ENCODE measurements around the gene CCL16.
A peak's percentile ranks its signal among the peaks of the same experiment; 100 is the strongest.
"Not testable (repeated sequence)": the region's sequence is repeated elsewhere in the genome, so short reads cannot be mapped to it uniquely, and the experiment has no call there.

CCL16 gene, protein sequence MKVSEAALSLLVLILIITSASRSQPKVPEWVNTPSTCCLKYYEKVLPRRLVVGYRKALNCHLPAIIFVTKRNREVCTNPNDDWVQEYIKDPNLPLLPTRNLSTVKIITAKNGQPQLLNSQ

GRCh38 chr17:35981246-35981645 is at the start of gene CCL16:
TSS of gene CCL16 (minus strand) at chr17:35981497. CDS start at chr17:35981420, 77 bp downstream.
- DNase-seq, result no peak

DNA sequence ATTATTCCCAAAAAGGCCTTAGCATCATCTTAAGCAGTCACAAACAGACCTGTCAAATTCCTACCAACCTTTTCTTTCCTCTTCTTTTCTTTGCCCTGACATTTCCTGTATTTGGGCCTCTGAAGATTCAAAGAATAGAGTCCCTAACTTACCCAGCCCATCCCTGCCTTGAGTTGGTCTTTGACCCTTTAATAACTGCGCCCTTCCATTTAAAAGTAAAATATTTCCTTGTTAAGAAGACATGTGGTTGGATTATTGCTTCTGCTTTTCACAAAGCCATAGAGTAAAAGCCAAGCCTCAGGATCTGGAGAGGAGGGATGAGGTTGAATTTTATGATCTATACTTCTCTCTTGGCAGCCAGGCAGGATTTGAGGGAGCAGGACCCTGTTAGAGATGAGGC is 49.7 kb upstream of the CCL16 start:
- no peak for DNase-seq

DNA sequence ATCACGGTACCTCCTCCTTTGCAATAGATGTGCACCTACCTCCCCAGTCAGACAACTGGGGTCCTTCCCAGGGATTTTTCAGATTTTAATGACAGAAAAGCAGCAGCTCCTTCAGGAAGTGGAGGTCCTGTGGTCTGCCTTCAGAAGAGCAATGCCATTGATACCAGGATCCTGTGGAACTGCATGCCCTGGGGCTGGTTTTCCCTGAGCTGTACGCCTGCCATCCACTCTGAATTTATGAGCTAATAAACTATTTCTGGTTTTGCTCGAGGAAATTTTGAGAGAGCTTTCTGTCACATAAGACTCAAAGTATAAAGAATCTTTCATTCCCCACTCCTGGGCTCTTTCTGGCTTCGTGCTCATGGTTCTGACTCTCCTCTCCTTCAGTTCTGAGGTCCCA is 46.5 kb upstream of the CCL16 start:
- no peak for DNase-seq

DNA sequence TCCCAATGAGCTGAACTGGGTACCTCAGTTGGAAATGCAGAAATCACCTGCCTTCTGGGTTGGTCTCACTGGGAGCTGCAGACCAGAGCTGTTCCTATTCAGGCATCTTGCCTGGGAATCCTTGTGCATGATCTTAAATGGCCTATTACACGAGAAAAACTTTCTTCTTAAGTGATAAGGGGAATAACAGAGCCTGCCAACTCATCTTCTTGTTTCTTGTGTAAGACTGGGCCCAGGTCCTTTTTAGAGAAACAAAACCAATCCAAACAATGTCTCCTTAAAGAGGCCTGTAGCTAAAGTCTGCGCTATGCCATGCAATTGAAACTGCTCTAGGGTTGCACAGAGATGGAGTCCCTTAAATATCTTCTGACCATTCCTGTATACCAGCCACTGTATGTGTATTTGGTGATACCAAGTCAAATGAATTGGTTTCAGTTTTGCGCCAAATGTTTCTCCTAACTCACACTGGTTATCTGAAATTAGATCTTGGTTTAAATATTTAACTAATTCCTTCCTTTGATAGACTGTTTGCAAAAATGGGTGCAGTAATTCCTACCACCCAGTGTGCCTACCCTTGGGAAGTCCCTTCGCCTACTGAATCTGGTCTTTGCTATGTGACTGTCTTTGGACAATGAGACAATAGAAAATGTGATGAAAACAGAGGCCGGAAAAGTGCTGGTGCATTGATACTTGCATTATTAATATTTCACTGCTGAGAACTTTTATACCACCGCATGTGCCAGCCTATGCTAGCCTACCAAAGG is 43.0 kb upstream of the CCL16 start:
- no peak for DNase-seq

- DNase-seq, result no peak
Observed at GRCh38 chr17:36019423-36019822, 38.1 kb upstream of the CCL16 start.

DNA sequence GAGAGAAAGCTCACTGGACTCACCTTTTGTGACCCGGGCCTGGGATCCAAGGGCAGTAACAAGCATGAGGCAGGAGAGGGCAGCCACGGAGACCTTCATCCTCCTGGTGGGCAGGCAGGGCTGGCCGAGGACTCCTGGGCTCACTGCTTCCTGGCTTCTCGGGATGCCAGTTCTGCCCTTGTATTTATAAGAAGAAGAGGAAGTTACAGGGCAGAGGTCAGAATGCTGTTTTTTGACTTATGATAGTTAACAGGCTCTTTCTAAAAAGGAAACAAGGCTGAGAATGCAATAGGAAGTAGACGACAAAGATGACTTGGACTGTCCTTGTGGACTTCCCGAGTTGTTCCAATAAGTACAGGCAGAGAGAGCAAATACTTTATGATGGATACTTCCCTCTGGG is 36.5 kb upstream of the CCL16 start, which contains the start of gene CCL23:
CCL23 (minus strand) TSS at position 174 of the 400 bp plus-strand sequence; CDS start at position 99, 75 bp downstream.
- DNase-seq, result no peak

DNA sequence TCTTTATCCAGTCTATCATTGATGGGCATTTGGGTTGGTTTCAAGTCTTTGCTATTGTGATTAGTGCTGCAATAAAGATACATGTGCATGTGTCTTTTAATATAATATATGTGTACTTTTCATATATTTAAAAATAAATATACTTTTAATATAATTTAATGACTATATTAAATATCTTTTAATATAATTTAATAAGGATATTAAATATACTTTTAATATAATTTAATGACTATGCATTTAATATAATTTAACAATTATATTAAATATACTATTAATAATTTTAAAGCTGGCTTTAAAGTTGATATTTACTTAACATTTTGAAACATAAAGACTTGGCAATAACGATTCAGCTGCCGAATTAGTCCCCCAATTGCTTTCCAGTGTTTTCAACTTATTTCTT is 35.3 kb upstream of the CCL16 start:
- DNase-seq, result no peak

GRCh38 chr17:36015895-36016294 is 34.6 kb upstream of the CCL16 start:
- DNase-seq, result not testable (repeated sequence)

- DNase-seq, result no peak
Observed at GRCh38 chr17:36014946-36015345, 33.6 kb upstream of the CCL16 start.

DNA sequence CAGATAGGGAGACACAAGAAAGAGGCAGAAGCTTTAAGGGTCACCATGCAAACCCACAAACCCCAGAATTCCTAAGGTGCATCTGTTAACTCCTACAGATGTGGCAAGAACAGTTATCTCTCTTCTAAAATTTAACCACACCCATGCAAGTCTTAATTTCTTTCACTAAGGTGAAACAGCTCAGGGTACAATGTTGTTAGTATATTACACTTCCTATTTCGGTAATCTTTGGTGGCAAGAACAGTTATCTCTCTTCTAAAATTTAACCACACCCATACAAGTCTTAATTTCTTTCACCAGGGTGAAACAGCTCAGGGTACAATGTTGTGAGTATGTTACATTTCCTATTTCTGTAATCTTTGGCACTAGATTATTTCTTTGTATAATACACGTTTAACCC is 29.9 kb upstream of the CCL16 start:
- no peak for DNase-seq

GRCh38 chr17:36008998-36009665 is 27.8 kb upstream of the CCL16 start:
- DNase-seq, result peak; percentile 22

DNA sequence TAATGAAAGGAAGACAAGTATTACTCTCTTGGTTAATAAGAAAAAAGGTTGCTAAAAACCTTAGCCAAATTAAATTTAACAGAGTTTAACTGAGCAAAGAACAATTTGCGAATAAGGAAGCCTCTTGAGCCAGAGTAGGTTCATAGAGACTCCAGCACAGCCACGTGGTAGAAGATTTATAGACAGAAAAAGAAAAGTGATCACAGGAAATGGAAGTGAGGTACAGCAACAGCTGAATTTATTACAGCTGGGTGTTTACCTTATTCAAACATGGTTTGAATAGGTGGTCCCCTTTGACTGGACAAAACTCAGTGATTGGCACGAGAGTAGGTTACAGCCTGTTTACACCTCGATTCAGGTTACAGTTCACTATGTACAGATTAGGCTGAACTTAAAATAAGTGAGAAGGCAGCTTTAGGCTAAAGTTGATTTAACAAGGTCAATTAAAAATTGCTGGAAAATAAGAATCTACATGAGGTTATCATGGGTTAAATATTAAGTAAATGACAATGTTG is 23.4 kb upstream of the CCL16 start:
- DNase-seq, result no peak

- DNase-seq, result no peak
Observed at GRCh38 chr17:36002631-36003030, 21.3 kb upstream of the CCL16 start.

DNA sequence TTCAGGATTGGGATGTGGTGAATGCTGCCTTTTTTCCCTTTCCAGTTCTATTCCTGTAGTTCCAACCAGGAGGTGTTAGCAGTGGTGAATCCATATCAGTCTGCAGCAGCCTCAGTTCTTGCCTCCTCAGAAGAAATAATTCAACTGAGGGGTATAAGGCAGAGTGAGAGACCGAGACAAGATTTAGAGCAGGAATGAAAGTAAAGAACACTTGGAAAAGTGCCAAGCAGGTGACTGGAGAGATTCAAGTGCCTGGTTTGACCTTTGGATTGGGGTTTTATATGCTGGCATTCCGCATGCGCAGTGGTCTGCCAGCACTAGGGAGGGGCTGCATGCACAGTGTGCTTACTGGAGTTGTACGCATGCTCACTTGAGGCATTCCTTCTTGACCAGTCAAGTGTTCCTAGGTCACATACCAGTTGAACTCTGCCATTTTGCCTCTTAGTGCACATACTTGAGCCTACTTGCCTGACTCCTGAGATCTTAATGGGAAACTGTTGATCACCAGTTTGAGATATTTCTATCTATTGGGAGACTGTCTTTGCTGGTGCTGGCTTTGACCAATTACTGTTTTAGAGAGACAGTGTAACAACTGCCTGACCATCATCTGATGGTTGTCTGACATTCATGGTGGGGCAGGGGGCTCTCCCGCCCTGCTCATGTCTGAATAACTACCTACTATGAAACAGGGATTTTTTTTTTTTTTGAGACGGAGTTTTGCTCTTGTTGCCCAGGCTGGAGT is 20.7 kb upstream of the CCL16 start:
- DNase-seq, result no peak

DNA sequence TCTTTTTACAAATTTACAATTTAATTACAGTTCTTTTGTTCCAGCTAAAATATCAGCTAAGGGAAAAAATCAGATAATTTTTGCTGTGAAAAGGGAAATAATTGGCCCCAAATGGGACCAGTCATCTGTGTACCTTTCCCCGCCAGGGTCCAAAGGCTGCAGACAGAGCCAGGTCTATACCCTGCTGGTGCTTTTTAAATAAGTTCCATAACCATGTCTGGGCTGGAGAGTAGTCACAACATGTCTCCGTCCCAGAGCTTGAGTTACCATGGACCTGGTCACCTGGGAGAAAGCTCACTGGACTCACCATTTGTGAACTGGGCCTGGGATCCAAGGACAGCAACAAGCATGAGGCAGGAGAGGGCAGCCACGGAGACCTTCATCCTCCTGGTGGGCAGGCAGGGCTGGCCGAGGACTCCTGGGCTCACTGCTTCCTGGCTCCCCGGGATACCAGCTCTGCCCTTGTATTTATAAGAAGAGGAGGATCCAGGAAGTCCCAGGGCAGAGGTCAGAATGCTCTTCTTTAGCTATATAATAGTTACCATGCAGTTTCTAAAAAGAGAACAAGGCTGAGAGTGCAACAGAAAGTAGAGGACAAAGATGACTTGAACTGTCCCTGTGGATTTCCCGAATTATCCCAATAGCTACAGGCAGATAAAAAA is 19.9 kb upstream of the CCL16 start, which contains the start of gene CCL15:
CCL15 (minus strand) TSS at position 444 of the 662 bp plus-strand sequence; CDS start at position 383, 61 bp downstream.
- DNase-seq, result no peak

DNA sequence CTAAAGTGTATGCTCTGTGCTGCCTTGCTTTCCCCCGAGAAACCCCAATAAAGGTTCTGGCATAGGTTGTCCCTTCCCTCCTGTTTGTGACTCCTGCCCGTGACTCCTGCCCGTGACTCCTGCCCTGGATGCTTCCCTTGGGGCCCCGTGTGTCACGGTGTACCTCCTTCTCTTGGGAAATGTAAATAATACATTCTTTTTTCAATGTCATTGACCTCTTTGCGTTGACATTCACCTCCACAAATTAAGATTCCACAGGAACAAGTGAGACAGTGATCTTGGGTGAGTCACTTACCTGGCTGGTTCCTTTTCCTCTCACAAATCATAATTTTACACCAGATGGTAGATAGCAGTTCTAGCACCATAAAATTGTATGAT is 19.4 kb upstream of the CCL16 start:
- no peak for DNase-seq

GRCh38 chr17:35998756-35999155 is 17.5 kb upstream of the CCL16 start:
- no peak for DNase-seq

GRCh38 chr17:35998018-35998545 is 16.8 kb upstream of the CCL16 start:
- no peak for DNase-seq

DNA sequence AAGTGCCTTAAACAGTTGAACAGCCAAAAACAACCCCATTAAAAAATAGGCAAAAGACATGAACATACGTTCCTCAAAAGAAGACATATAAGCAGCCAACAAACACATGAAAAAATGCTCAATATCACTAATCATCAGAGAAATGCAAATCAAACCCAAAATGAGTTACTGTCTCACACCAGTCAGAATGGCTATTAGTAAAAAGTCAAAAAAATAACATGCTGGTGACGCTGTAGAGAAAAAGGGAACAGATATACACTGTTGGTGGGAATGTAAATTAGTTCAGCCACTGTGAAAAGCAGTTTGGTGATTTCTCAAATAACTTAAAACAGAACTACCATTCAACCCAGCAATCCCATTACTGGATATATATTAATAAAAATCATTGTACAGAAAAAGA is 14.0 kb upstream of the CCL16 start:
- not testable (repeated sequence) for DNase-seq

DNA sequence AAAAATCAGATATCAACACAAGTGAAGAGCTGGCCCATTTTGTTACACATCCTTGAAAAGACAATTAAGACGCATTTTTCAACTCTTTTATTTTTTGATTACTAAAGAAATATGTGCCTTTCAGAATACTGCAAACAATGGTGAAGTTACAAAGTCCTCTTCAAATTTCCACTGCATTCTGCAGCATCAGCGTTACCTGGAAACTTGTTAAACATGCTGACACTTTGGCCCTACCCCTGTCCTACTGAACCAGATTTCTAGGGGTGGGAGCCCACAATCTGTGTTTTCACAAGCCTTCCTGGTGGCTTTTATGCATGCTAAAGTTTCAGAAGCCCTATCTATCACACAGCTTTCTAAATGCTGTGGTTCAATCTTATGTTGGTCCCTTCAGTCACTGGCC is 9.8 kb upstream of the CCL16 start:
- no peak for DNase-seq

- DNase-seq, result no peak
Observed at GRCh38 chr17:35988164-35988563, 6.9 kb upstream of the CCL16 start.

- no peak for DNase-seq
Observed at GRCh38 chr17:35986643-35987042, 5.3 kb upstream of the CCL16 start, which contains the start of gene CCL14. TSS of gene CCL14 (minus strand) at chr17:35986729. CDS start at chr17:35986649, 80 bp downstream.

Measured in EL (cell line).